NCI-H2107 treated with DMSO at 0.1 percent for 48 hours (cell line): Measurements from ENCODE around the gene WIZ.

ENCODE experiments used
- DNase-seq: peaks from one replicate; lab custom pipeline; 2025; ENCODE audit not compliant: unreplicated experiment; lab: John Stamatoyannopoulos, UW

The WIZ gene

DNA sequence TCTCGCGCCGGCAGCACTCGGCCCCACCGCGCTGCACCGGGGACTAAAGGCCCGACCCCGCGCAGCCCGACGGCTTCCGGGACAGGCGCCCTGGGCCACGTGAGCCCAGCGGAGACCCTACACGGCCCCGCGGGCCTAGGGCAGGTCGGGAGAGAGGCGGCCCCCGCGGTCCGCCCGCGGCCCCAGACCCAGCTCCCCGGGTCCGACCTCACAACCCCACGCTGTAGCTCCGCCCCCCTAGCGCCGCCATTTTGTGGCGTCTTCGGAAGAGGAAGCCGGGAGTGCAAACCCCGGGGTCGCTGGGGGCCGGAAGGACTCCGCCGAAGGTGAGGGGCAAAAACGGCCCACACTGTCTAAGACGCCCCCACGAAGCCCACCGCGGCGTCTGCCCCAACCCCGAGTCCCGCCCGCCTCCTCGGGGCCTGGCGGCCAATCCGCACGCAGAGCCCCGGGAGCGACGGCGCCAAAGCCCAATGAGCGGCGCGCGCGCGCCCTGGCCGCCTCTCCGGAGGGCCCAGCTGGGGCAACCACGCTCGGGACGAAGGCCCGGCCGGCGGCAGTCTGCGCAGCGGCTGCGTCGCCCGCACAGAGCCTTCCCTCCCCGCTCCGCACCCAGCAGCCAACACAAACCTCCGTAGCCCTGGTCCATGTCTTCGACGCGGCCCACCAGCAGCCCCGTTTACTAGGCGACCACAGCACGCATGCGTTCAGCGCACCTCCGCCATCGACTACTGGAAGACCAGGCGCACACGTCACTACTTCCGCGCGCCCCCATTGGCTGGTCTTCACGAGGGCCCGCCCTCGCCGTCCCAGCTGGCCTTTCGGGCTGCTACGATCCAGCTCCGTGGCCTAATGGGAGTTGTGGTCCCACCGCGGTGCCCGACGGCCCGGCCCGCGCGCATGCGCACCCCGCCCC, 70.4 kb downstream of the WIZ start, which contains the start of gene AKAP8:
AKAP8 (minus strand) TSS at position 705 of the 916 bp plus-strand sequence; CDS start at position 649, 56 bp downstream.
- peak; percentile 90 for DNase-seq

DNA sequence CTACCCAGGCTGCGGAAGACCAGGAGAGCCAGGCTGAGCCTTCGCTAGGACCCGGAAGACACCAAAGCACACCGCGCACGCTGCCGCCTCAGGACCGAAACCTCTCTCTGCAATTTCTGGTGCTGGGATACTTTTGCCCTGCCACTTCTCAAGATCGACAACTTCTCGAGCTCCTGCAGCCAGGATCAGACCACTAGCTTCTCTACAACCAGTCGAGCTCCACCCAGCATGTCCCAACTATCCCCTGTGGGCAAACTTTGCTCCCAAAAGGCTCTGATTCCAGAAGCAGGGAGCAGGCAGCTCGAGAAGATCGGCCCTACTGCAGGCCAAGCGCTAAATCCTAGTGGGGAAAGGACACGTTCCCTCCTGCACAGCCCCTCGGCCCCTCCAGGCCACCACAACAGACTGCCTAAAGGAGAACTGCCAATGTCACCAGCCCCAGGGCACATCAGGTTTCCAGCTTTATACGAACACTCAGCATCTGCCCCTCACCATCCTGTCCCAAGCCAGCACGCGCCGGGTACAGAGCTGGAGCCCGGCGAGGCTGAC, 71.1 kb downstream of the WIZ start:
- peak; percentile 23 for DNase-seq

DNA sequence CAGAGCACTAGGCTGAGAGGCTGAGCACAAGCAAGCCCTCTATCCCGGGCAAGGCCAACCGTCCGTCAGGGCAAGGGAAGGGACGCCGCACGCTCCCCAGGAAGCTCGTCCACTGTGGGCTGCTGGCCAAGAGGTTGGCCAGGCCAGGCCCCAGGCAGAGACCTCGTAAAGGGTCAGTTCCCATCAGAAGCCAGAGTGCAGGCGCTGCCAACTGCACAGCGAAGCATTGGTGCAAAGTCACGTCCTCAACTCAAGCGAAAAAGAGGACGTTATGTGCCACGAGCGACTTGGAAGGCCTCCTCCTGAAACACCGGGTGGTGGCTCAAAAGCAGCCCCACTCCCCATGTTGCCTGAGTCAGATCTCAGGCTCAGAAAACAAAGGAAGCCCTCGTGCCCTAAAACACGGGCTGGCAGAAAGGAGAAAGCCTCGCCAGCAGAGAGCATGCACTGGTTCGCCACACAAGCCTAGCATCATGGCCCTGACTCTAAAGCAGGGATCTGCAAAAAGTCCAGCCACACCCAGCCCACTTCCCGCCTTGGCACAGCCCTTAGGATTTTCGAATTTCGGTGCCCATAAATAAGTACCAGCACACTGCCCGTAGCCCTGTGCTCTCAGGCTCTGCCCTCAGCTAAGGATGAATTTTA, 74.8 kb downstream of the WIZ start:
- no peak for DNase-seq

DNA sequence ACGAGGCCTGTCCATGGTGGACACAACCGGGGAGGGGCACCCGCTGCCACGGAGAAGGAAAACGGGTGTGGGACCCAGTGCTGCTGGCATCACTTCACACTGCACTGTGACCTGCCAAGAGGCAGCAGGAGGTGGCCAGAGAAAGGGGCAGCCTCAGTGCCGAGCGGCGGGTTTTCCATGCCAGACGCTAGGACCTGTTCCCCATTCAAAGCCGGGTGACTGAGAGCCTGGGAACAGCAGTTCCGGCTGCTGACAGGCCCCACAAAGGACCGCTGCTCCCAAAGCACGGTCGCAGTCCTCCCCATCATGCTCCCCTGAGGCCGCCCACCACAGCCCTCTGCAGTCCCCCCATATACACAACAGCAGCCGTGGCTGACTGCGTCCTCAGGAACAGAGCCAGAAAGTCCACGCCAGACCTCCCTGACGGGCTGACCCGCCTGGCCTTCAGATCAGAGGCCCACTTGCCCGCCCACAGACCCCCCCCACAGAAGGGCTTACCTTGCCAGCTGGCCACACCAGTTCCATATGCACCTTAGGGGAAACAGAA, 75.6 kb downstream of the WIZ start:
- DNase-seq: no peak

DNA sequence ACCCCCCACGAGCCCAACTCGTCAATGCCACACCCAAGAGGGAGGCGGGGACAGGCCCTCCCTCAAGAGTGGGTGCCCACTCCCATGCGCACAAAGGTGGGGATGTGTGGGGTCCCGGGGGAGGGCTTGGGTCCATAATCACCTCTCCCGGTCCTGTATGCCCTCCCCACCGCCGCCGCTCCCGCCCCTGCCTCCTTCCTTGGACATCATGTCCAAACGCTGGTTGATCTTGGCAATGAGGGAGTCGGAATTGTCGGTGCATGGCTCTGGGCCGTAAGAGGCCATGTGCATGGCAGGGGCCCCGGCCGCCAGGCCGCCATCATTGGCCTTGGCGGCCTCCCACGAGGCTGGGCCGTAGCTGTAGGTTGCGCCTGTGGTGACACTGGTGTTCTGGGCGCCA, 76.1 kb downstream of the WIZ start:
- DNase-seq: no peak

DNA sequence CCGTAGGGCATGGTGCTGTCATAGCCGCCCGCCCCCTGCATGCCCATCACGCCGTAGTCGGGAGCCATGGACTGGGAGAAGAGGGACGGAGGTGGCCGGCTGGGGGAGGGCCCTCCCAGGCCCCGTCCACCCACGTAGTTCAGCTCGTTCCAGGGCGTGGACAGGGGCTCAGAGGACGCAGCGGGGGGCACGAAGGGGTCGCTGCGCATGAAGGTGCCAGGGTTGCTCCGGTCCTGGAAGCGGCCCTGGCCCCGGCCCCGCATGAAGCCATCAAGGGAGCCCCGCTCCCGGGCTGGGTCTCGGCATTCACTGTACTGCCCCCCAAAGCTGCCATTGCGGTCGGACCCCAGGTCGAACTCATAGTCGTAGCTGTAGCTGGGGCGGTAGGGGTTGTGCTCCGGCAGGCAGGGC, 76.9 kb downstream of the WIZ start:
- DNase-seq: no peak

DNA sequence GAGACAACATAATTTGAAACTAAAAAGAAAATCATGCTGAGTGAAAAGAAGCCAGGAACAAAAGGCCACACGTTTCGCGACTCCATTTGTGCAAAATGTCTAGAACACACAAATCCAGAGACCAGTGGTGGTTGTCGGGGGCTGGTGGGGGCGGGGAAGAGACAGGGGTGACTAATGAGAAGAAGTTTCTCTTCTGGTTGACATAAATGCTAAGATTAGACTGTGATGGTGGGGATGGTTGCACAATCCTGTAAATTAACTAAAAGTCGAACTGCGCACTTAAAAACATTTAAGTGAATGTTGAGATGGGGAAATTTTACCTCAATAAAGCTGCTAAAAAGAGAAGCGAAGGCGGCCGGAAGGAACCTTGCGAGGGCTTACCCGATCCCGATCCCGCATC, 77.3 kb downstream of the WIZ start:
- no peak for DNase-seq

DNA sequence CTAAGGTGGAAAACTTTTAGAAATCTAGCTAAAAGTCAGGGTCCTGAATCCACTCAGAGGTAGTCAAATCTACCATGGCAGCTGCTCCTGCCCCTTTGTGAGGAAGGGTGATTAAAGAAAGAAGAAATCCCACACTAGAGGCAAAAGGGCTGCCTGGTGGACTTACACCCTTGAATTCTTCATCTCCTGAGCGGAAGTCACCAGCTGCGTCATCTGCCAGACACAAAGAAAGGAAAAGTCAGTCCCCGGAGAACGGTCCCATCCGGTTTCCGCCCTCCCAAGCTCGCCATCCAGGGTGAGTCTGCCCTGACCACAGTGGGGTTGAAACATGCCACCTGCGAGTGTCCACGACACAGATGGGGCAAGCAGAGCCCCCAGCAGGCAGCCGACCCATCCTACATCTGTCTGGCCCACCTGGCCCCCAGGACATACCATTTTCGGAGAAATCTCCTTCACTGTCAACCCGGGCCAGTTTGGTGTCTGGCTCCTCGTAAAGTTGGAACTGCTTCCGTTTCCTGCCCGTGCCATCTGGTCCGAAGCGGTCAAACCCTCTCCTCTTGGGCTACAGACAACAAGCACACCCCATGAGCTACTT, 77.9 kb downstream of the WIZ start:
- DNase-seq: no peak

DNA sequence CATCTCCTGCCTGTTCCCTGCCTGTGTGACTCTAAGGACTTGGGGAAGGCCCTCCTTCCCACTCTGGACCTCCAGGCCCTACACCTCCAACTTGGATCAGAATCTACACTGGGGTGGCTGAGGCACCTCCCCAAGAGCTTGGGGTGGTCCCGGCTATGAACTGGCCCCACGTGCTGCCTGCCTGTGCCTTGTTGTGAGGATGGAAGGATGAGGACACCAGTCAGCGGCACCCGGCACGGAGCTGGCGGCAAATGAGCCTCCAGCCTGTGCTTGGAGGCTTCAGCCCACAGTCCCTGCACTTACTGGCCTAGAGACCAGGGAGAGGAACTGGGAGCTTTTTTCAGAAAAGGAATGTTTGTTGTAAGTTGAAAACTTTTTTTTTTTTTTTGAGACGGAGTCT, 78.6 kb downstream of the WIZ start:
- no peak for DNase-seq
